HG02970 (cell line): ENCODE data around the gene DCST2.

ENCODE experiments used
- ATAC-seq: cut with Tn5 transposase; IDR thresholded peaks from one replicate; pipeline ENCODE4 v1.9.1; 2021; ENCODE audit warnings: mild to moderate bottlenecking, moderate library complexity, moderate number of reproducible peaks; ENCODE audit not compliant: unreplicated experiment, low FRiP score

DCST2 gene

DNA sequence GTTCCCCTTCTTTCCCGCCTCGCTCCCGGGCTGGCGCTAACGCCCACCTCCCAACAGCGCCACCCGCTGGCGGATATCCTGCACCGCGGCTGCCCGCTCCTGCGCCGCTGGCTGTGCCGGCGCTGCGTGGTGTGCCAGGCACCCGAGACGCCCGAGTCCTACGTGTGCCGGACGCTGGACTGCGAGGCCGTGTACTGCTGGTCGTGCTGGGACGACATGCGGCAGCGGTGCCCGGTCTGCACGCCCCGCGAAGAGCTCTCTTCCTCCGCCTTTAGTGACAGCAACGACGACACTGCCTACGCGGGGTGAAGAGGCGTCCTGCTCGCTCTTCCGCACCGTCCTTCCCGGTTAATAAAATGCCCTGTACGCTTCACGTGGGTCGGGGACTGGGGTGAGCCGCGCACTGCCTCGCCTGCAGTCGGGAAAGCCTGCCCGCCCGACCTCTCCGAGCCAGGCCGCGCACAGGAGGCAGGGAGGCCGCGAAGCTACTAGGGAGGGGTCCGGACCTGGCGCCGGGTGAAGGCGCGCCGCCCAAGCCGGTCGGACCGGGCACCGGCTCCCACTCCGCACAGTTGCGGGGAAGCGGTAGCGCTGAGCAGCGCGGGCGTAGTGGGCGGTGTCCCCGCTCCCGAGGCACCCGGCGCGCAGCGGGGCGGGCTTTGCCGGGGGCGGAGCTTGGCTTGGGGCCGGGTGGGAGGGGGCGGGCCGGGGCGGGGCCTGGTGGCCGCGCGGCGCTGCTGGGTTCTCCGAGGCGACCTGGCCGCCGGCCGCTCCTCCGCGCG, 17.2 kb upstream of the DCST2 start, which contains the start of gene ADAM15:
ADAM15 (plus strand) TSS at position 757 of the 782 bp plus-strand sequence. CDS start 71 bp downstream, outside the sequence.
- ATAC-seq, result peak; percentile 65

DNA sequence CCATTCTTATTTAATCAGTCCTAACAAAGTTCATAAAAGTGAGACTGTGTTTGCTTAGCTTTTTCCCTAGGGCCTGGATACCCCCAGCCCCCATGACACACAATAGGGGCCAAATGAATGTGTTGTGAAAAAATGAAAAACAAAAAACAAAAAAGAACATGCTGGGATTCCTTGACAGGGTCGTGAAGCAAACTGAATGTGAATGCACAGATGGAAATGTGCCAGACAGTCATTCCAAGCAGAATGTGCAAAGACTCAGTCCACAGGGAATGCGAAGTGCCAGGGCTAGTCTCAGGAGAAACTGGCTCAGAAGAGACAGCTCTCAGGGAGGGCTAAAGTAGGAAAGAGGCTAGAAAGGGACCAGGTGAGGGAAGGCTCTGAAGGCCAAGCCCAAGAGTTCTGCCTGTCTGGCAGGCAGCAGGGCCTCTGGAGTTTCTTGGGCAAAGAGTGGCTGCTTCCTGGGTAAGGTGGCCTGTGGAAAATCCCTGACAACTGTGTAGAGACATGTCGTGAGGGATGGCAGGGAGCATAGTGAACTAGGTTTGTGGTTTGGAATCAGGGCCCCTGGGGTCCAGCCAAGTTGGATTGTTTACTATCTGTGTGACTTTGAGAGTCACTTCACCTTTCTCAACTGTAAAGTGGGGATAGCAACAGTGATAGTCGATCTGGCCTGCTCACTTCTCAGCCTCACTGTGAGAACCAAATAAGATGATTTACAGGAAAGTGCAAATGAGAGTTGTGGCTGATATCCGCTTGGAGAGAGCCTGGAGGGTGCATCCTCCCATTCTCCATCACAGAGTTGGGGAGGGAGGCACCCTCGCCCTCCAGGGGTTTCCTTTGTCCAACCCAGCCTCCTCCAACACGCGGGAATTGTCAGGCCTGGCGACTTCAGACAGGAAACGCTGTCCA, 16.3 kb upstream of the DCST2 start:
- ATAC-seq, result no peak

DNA sequence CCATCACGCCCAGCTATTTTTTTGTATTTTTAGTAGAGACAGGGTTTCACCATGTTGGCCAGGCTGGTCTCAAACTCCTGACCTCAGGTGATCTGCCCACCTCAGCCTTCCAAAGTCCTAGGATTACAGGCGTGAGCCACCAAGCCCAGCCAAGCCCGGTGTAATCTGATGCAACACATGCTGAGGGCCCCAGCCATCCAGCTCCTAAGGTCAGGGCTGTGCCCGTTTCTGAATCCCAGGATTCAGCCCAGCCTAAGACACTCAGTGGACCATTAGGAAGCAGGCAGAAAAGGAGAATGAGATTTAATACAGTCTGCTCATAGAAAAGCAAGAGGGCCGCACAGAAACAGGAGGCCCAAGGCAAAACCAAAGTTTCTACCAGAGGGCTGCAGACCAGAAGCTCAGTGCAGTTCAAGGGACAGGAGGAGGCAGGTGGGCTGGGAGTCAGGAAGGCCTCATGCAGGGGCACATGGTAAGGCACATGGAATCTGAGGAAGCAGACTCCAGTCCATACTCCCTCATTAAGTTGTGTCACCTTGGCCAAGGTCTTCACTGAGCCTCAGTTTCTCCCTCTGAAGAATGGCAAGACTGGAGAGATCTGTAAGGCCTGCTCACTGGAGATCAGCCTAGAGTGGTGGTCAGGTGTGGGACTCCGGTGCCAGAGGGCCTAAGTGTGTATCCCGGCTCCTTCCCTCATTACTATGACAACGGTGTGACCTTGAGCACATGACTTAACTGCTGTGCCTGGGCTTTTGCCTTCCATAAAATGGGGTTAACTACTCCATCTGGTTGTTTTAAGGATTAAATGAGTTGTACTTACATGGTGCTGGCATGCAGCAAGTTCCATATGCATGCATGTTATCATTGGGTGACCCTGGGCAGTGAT, 15.1 kb upstream of the DCST2 start:
- no peak for ATAC-seq

DNA sequence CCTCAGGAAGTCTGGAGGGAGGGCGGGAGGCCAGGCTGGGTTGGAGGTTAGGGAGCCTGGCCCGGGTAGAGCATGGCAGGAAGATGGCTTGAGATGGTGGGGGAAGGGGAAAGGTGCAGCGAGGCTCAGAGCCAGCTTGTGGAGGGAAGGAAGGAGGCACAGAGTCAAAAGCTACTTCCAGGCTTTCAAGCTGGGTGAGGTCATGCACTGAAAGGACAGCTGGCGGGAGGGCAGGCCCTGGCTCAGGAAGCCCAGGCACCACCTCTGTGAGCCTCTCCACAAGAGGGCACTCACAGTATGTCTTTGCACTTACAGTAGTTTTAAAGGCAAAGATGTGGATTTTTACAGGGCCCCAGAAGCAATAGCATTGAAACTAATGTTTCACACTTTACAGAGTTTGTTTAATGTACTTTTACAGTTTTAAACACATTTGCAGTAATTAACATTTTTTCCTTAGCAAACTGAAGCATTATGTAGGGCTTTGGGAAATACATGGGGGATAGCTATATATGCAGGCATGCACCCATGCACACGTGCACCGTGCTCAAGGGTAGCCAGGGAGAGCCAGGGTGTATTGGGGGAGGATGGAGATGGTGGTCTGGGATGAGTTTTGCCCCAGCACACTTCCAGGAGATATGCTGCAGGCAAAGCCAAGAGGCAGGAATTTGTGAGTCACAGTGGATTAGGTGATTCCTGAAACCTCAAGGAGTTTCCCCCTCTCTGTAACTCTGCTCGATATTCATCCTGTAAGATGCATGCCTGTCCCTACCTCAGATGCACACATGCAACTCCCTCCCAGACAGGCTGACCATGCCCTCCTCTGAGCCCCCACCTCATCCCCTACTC, 11.5 kb upstream of the DCST2 start:
- no peak for ATAC-seq

DNA sequence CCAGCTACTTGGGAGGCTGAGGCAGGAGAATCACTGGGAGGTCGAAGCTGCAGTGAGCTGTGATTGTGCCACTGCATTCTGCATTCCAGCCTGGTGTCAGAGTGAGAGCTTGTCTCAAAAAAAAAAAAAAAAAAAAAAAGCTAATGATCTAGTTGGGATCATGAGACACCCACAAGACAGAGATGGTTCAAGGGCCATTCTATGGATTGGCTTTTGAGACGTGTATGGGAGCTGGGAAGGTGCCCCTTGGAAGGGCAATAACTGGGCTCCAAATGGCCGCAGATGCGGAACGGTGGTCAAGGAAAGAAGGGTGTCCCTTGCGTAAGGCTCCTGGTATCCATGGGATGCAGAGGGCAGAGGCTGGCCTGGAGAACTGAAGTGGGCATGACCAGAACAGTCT, 10.8 kb upstream of the DCST2 start:
- ATAC-seq, result no peak

DNA sequence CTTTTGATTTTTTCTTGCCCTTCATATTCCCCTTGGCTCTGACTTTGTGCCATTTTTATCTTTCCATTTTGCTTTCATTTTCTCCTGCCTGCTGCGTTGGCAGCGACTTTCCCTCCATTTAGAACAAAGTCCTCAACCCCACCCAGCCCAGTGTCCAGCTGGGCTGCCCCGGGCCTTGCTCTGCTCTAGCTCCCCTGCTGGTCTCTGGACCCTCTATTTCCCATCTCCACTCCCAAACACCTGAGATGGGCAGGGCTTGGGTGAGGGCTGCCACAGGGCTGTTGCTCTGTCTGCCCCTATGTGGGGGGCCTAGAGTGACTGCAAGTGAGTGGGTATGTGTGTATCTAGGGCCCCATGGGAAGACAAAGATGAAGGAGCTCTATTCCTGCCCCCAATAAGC, 10.2 kb upstream of the DCST2 start:
- ATAC-seq, result no peak

DNA sequence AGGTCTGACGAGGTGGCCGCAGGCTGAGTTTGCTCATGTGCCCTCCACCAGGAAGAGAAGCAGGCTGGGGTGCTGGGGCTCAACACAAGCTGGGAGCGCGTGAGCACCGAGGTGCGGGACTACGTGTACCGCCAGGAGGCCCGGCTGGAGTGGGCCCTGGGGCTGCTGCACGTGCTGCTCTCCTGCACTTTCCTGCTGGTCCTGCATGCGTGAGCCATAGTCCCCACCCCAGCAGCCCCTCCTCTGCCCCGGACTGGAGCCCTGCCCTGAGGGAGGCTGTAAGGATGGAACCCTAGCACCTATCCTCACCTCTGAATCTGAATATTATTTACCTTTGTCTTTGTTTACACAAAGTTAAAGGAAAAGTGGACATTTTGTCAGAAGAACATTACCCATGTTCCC, 9.7 kb upstream of the DCST2 start:
- no peak for ATAC-seq

DNA sequence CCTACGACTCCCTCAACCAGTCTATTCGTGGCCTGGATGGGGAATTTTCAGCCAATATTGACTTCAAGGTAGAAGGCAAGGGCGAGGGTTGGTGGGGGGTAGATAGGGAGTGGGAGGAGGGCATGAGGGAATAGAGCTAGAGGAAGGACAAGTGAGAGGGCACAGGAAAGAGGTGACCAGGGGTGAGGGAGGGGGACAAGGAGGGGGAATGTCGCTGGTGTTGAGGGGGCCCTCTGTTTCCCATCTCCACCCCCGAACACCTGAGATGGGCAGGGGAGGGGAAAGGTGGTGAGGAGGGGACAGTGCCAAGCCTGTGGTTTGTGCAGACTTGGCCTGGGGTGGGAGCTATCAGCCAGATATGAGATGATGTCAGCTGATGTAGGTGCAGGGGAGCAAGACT, 9.2 kb upstream of the DCST2 start:
- ATAC-seq, result no peak

DNA sequence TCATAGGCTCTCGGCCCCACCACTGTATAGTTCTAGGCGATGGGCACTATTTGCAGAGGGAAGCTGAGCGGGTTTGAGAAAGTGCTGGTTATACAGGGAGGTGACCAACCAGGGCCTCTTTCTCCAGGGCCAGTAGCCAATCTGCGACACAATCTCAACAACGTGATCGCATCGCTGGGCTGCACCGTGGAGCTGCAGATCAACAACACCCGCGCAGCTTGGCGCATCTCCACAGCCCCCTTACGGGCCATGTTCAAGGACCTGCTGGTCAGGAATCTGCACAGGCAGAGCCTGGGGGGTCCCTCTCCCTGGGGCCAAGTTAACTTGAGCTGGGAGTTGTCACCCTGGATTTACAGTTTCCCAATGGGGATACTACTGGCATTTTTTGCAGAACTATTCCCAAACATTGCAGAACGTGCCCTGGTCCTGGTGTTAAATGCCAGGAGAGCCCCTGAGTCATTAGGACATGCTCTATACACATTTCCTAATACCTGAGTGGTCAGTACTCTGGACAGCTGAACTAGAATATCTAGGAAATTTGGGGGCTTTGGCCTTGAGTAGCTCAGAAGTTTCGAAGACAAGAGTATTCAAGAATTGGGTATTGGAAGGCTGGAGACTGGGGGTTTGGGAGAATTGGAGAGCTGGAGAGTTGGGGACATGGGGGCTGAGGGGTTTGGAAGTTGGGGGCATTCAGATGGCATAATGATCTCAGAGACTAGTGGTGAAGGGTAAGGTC, 6.9 kb upstream of the DCST2 start:
- no peak for ATAC-seq

DNA sequence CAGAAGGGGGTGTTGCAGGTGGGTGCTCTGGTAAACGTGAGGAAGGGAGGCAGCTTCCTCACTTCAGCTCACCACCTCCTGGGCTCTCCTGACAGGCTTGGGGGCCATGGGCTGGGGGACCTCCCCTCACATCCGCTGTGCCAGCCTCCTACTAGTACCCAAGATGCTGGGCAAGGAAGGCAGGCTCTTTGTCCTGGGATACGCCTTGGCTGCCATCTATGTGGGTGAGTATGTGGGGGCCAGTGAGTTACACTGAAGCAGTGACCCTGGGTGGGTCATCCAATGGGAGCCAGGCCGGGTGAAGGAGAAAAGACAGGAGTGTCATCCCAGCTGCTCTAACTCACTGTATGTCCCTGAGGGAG, 5.7 kb upstream of the DCST2 start:
- ATAC-seq, result no peak

DNA sequence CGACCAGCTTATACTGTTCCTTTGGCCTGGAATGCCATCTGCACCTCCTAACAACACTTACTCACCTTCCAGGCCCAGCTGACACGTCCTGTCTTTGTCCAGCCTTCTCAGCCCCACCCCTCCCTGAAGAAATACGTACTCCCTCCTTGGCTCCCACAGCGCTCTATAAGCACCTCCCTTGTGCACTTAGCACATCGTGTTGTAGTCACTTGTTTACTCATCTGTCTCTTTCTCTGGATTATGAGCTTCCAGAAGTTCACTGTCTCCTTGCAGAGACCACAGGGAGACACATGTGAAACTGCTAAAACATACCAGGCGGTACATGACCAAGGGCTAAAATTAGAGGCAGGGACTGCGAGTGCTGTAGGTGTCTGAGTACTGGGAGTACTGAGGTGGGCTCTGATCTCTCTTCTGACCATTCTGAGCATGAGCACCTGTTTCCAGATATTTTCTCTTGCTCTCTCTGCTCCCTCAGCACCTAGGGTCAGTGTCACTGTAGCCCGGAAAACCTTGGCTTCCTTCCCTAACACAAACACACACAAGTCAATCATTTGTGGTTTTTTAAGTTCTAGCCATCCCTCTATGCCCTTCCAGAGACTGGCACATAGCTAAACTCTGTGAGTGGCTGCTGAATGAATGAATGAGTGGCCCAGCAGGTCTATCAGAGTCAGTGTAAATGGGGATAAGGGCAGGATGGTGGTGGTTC, 5.2 kb upstream of the DCST2 start:
- no peak for ATAC-seq

DNA sequence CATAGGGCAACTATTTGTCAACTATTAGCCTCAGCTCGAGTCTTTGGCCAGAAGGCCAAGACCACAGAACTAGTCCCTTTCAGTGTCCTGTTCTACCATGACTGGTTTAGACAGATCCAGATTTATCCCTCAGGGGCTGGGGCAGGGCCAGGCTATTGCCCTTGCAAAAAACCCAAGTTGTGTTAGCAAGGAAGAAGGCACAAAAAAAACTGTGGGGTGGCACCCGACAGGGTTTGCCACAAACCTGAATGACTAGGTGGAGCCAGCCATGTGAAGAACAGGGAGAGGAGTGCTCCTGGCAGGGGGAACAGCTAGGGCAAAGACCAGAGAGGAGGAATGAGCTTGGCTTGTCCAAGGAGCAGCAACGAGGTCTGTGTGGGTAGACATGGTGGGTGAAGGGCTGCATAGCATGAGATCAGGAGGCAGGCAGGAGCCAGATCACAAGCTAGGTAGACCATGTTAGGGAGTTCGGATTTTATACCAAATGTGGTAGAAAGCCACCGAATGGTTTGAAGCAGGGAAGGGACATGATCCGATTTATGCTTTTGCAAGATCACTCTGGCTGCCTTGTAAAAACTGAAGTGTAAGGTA, 4.4 kb upstream of the DCST2 start:
- no peak for ATAC-seq

DNA sequence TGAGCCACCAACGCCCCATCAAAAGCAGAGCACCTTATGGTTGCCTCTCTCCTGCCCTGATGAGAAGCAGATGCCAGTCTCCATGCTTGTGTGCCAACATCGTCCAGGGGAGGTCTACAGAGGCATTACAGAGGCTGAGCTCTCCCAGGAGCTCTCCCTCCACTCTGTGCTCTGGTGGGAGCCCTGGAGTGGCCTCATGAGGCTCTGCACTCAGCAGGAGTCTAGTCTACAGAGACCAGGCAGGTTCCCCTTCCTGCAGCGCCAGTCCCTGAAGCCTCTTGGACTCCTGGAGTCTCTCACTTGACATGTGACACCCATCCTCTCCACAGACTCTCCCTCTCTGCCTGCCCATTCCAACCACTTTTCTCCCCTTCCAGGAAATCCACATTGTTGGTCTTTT, 3.5 kb upstream of the DCST2 start:
- ATAC-seq, result no peak

DNA sequence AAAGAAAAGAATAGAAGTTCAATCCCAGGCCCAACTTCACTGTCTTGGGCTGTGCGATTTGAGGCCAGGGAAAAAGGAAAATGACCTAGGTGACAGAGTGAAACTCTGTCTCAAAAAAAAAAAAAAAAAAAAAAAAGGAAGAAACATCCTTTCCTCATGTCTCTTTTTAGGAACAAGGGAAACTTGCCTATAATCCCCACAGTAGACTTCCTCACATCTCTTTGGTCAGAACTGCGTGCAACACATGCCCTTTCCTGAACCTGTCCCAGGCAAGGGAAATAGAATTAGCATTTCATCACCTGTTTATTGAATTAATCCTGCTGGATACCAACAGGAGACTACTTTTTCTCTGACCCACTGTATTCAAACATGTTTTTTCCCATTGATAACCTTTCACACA, 2.4 kb upstream of the DCST2 start:
- ATAC-seq, result no peak

DNA sequence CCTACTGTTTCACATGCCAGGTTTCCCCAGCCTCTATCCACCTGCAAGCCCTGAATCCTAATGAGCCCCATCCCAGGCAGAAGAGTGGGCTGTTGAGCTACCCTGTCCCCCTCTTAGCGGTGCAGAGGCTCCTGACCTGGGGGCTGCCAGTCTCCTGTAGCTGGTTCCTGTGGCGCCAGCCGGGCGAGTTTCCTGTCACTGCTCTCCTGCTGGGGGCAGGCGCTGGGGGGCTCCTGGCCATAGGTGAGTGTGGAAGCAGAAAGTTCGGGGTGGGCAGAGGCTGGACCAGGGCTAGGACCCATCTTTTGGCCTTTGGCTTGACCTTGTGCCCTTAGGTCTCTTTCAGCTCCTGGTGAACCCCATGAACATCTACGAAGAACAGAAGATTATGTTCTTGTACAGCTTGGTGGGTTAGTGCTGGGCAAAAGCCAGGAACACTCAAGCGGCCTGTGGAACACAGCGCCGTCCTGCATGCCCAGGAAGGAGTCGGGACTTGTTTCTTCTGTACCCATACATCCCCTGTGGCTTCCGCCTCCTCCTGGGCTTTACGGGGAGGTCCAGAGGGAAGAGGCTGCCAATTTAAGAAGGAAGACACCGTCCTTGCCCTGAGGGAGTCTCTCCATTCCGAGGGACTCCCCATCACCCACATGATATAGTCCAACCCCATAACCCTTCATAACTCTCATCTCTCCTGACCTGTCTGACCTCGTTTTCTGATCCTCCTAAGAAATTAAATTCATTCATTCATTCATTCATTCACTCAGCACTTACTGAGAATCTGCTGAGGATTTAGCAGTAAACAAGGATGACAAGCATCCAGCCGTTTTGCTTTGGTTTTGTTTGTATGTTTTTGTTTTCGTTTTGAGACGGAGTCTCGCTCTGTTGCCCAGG, 982 bp upstream of the DCST2 start:
- ATAC-seq, result no peak

DNA sequence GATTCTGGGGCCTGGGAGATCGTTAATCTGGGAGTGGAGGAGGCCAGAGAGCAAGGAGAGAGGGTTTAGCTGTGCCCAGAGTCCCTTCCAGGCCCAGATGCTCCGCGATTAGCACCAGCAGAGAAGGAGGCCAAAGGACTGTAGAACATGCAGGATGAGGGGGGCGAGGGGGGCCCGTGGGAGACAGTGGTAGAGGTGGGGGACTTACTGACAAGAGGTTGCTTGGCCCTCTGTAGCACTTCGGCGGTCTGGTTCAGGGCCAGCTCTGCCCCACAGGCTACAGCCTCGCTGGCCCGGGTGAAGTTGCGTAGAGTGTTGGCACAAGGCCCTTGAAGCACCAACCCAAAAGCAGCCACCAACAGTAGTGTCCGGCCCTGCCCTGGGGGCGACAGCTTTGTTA, 695 bp downstream of the DCST2 start:
- no peak for ATAC-seq

DNA sequence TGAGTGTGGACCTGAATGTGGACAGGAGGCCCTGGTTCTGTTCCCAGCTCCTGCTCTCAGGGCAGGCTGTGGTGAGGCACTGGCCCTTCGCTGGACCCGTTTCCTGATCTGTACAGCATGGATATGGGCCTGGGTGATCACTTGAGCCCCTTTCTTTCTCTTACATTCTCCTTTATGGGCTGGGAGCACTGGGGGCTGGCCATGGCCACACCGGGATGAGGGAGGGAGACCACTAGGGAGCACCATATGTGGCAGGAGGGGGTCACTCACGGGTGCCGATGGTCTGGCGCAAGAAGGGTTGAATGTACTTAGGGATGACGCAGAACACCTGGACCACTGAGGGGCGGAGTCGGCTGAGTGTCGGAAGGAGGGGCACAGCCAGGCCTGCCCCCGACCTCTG, 2.7 kb downstream of the DCST2 start:
- no peak for ATAC-seq
